ENCODE measurements around the gene PDE3B. TPM values are rescaled to one million over a fixed set of nuclear protein-coding genes. Genes with fewer than 3 reads are reported as not detected.

The PDE3B gene
- polyA plus RNA-seq, 1 donor (not counting 4 experiments of a cell fraction or from before 2014, with no cell fraction given) = 0.01 TPM

- Histone ChIP-seq H3K27me3 (ENCODE audit: control insufficient read depth, extremely low read depth, insufficient read depth, low read length) (no peaks in the 10 kb centered on the region), H3K9me1 (ENCODE audit: control insufficient read depth, extremely low read depth, insufficient read depth, low read length) (no peaks in the 10 kb centered on the region), H3K79me2 (ENCODE audit: control insufficient read depth, insufficient read depth, low read length) (no peaks in the 10 kb centered on the region), H3K4me2 (ENCODE audit: control insufficient read depth, extremely low read depth, insufficient read depth, low read depth, low read length) (no peak overlapping the region), H3K9me3 (ENCODE audit: control insufficient read depth, low read depth, low read length) (no peaks in the 10 kb centered on the region), H3K4me3 (ENCODE audit: control insufficient read depth in 2 of 3, extremely low read depth in 1 of 3, insufficient read depth in 2 of 3, low read depth in 1 of 3, low read length in 3 of 3) (no peak overlapping the region), H4K20me1 (ENCODE audit: control insufficient read depth, extremely low read depth, insufficient read depth, low read length) (no peaks in the 10 kb centered on the region), H3K27ac (ENCODE audit: control insufficient read depth, insufficient read depth, low read length) (no peak overlapping the region), H3K36me3 (ENCODE audit: control insufficient read depth in 2 of 2, extremely low read depth in 1 of 2, insufficient read depth in 2 of 2, low read length in 2 of 2) (no peaks in the 10 kb centered on the region), H3K9ac (ENCODE audit: control insufficient read depth, extremely low read depth, insufficient read depth, low read length) (no peak overlapping the region), H3K4me1 (ENCODE audit: control insufficient read depth, extremely low read depth, insufficient read depth, low read length) (no peaks in the 10 kb centered on the region), H2AFZ (ENCODE audit: control insufficient read depth, low read length) (no peak overlapping the region)
- DNase-seq (ENCODE audit: low read depth, low spot score) (no peak), FAIRE-seq (no peak)
- dilution Hi-C loops (cut with MboI; ENCODE audit: extremely low pct_ligation_motif_present, low sequenced_read_pairs) = no loop called here
- TF ChIP-seq CTCF (optimal IDR thresholded peaks at IDR 0.05 in 1 of 3, IDR thresholded peaks at IDR 0.05 in 1 of 3, conservative IDR thresholded peaks at IDR 0.05 in 1 of 3; ENCODE audit: extremely low read depth in 1 of 3, insufficient read depth in 2 of 3, low read length in 3 of 3) = no peak
- TF ChIP-seq EZH2 (IDR thresholded peaks at IDR 0.05; ENCODE audit: low read length) = no peak
Measured at GRCh38 chr11:14617241-14618027, 26.2 kb upstream of the PDE3B start.

GRCh38 chr11:14618060-14618459, 25.5 kb upstream of the PDE3B start:
- H3K27me3 ChIP-seq (ENCODE audit: control insufficient read depth, extremely low read depth, insufficient read depth, low read length) = no peaks in the 10 kb centered on the region
- FAIRE-seq (no peak), DNase-seq (ENCODE audit: low read depth, low spot score) (no peak)
- H3K9ac ChIP-seq (ENCODE audit: control insufficient read depth, extremely low read depth, insufficient read depth, low read length) = no peak overlapping the region
- no peak overlapping the region for H3K27ac ChIP-seq (ENCODE audit: control insufficient read depth, insufficient read depth, low read length)
- no peaks in the 10 kb centered on the region for H4K20me1 ChIP-seq (ENCODE audit: control insufficient read depth, extremely low read depth, insufficient read depth, low read length)
- dilution Hi-C loops (cut with MboI; ENCODE audit: extremely low pct_ligation_motif_present, low sequenced_read_pairs) = no loop called here
- H3K79me2 ChIP-seq (ENCODE audit: control insufficient read depth, insufficient read depth, low read length) = no peaks in the 10 kb centered on the region
- no peaks in the 10 kb centered on the region for H3K9me3 ChIP-seq (ENCODE audit: control insufficient read depth, low read depth, low read length)
- H3K4me3 ChIP-seq (ENCODE audit: control insufficient read depth in 2 of 3, extremely low read depth in 1 of 3, insufficient read depth in 2 of 3, low read depth in 1 of 3, low read length in 3 of 3) = no peak overlapping the region
- H3K4me2 ChIP-seq (ENCODE audit: control insufficient read depth, extremely low read depth, insufficient read depth, low read depth, low read length) = no peak overlapping the region
- TF ChIP-seq EZH2 (IDR thresholded peaks at IDR 0.05; ENCODE audit: low read length) (no peak), CTCF (optimal IDR thresholded peaks at IDR 0.05 in 1 of 3, IDR thresholded peaks at IDR 0.05 in 1 of 3, conservative IDR thresholded peaks at IDR 0.05 in 1 of 3; ENCODE audit: extremely low read depth in 1 of 3, insufficient read depth in 2 of 3, low read length in 3 of 3) (no peak)
- H3K9me1 ChIP-seq (ENCODE audit: control insufficient read depth, extremely low read depth, insufficient read depth, low read length) = no peaks in the 10 kb centered on the region
- H2AFZ ChIP-seq (ENCODE audit: control insufficient read depth, low read length) = no peak overlapping the region
- no peaks in the 10 kb centered on the region for H3K4me1 ChIP-seq (ENCODE audit: control insufficient read depth, extremely low read depth, insufficient read depth, low read length)
- H3K36me3 ChIP-seq (ENCODE audit: control insufficient read depth in 2 of 2, extremely low read depth in 1 of 2, insufficient read depth in 2 of 2, low read length in 2 of 2) = no peaks in the 10 kb centered on the region

Data from keratinocyte (primary cell).